Measurements from ENCODE around the gene IRS2. TPM values are rescaled to one million over a fixed set of nuclear protein-coding genes. Genes with fewer than 3 reads are reported as not detected.

Gene IRS2
- total RNA-seq, 1 donor from 2014 or later, result 14.9 TPM

DNA sequence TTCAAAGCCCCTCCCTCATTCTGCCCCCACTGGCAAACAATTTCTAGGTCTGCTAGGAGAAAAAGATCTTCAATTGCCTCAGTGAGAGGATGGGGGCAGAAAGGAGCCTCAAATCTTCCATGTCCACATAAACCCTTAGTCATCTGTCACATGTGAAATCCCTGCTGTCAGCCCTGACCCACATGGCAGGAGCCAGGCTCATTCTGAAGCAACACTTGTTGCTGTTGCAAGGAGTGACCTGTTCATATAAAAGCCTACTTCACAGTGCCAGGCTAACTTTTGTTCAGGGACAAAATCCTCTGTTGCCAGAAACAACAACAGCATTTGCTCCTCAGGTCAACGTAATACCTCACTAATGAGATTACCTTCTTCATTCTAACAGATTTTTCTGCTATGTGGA is 70.5 kb downstream of the IRS2 start:
- H3K4me3 ChIP-seq, result no peak overlapping the region
- H3K36me3 ChIP-seq, result no peaks in the 10 kb centered on the region
- intact Hi-C loops (cut with micrococcal nuclease), result no loop called here
- no peak overlapping the region for H3K27ac ChIP-seq (replicated peaks)
- peaks cover 14% of the 10 kb centered on the region for H3K27me3 ChIP-seq (ENCODE audit: low read depth)
- H3K9me3 ChIP-seq (replicated peaks), result no peaks in the 10 kb centered on the region
- no peak for DNase-seq
- H3K4me1 ChIP-seq, result no peaks in the 10 kb centered on the region
- TF ChIP-seq, protein P1, sequence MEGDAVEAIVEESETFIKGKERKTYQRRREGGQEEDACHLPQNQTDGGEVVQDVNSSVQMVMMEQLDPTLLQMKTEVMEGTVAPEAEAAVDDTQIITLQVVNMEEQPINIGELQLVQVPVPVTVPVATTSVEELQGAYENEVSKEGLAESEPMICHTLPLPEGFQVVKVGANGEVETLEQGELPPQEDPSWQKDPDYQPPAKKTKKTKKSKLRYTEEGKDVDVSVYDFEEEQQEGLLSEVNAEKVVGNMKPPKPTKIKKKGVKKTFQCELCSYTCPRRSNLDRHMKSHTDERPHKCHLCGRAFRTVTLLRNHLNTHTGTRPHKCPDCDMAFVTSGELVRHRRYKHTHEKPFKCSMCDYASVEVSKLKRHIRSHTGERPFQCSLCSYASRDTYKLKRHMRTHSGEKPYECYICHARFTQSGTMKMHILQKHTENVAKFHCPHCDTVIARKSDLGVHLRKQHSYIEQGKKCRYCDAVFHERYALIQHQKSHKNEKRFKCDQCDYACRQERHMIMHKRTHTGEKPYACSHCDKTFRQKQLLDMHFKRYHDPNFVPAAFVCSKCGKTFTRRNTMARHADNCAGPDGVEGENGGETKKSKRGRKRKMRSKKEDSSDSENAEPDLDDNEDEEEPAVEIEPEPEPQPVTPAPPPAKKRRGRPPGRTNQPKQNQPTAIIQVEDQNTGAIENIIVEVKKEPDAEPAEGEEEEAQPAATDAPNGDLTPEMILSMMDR (IDR thresholded peaks at IDR 0.05; ENCODE audit: borderline replicate concordance), result no peak

- peaks cover 14% of the 10 kb centered on the region for H3K27me3 ChIP-seq (ENCODE audit: low read depth)
- intact Hi-C loops (cut with micrococcal nuclease), result no loop called here
- H3K4me1 ChIP-seq, result no peaks in the 10 kb centered on the region
These were observed 72.7 kb downstream of the IRS2 start for GRCh38 chr13:109713681-109714080.

DNA sequence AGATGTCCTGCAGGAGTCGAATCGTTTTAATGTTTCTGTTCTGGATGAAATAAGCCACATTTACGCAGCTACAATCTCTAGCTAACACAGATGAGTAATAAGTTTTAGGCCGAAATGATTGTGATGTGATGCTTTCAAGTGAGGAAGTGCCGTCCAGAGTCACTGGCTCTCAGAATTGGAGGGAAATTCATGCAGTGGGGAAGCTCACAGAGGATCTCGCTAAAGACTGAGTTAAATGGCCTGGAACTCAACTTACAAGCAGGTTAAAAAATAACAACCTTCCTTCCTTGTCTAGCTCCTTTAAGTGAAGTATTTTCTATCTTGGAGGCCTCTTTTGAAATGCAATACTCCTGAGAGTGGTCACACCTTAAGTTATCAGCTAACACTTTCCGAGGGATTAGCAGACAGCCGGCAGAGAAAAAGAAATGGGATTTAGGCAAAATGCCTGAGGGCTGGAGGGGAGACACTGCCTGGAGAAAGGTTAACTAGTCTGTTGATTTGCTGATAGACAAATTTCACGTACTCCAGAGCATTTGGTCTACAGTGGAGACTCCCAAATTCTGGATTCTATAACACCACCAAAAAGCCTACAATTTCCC is 74.2 kb downstream of the IRS2 start:
- TF ChIP-seq, protein P1 (IDR thresholded peaks at IDR 0.05; ENCODE audit: borderline replicate concordance), result no peak
- H3K27me3 ChIP-seq (ENCODE audit: low read depth), result peaks cover 14% of the 10 kb centered on the region
- intact Hi-C loops (cut with micrococcal nuclease), result no loop called here
- no peaks in the 10 kb centered on the region for H3K9me3 ChIP-seq (replicated peaks)
- no peaks in the 10 kb centered on the region for H3K36me3 ChIP-seq
- DNase-seq, result no peak
- H3K4me1 ChIP-seq, result no peaks in the 10 kb centered on the region
- no peak overlapping the region for H3K27ac ChIP-seq (replicated peaks)
- H3K4me3 ChIP-seq, result no peak overlapping the region

More at GRCh38 chr13:109713681-109714080, 72.7 kb downstream of the IRS2 start:
- Histone ChIP-seq H3K4me3 (no peak overlapping the region), H3K36me3 (no peaks in the 10 kb centered on the region), H3K27ac (replicated peaks) (no peak overlapping the region), H3K9me3 (replicated peaks) (no peaks in the 10 kb centered on the region)
- DNase-seq, result no peak
- TF ChIP-seq, protein P1 (IDR thresholded peaks at IDR 0.05; ENCODE audit: borderline replicate concordance), result no peak

- intact Hi-C loops (cut with micrococcal nuclease), result no loop called here
- no peaks in the 10 kb centered on the region for H3K36me3 ChIP-seq
- H3K27me3 ChIP-seq (ENCODE audit: low read depth), result peaks cover 9% of the 10 kb centered on the region
- TF ChIP-seq, protein P1 (IDR thresholded peaks at IDR 0.05; ENCODE audit: borderline replicate concordance), result no peak
- DNase-seq, result no peak
- H3K9me3 ChIP-seq (replicated peaks), result no peaks in the 10 kb centered on the region
- no peak overlapping the region for H3K27ac ChIP-seq (replicated peaks)
- H3K4me3 ChIP-seq, result no peak overlapping the region
- H3K4me1 ChIP-seq, result no peaks in the 10 kb centered on the region
These were observed 78.4 kb downstream of the IRS2 start for GRCh38 chr13:109707742-109708617.

- Histone ChIP-seq H3K9me3 (replicated peaks) (no peaks in the 10 kb centered on the region), H3K27me3 (ENCODE audit: low read depth) (peaks cover 8% of the 10 kb centered on the region), H3K4me3 (no peak overlapping the region), H3K27ac (replicated peaks) (no peak overlapping the region), H3K4me1 (no peaks in the 10 kb centered on the region), H3K36me3 (no peaks in the 10 kb centered on the region)
- TF ChIP-seq, protein P1 (IDR thresholded peaks at IDR 0.05; ENCODE audit: borderline replicate concordance), result no peak
- intact Hi-C loops (cut with micrococcal nuclease), result no loop called here
- DNase-seq, result no peak
These were observed 79.2 kb downstream of the IRS2 start for GRCh38 chr13:109707044-109707741.

All from left ventricle myocardium inferior (tissue), 1 donor.